CD4-positive, alpha-beta T cell (primary cell): Measurements from ENCODE around the gene TMEM108. TPM values are rescaled to one million over a fixed set of nuclear protein-coding genes. Genes with fewer than 3 reads are reported as not detected.

Source experiments
- ATAC-seq: fragments of 200-7000 bp; cut with Tn5 transposase; one replicate; pipeline ENCODE4 v1.10.0; 2022; ENCODE audit warnings: mild to moderate bottlenecking; ENCODE audit not compliant: poor library complexity
- CTCF ChIA-PET: fragments of 350-600 bp; sonication (Branson Sonifier 250); formaldehyde crosslinking; loops from one replicate; lab custom pipeline; 2021; ENCODE audit warnings: antibody characterized with exemption, inconsistent platforms; lab: Charles Lee
- POLR2A ChIA-PET: fragments of 350-600 bp; sonication (Branson Sonifier 250); formaldehyde crosslinking; loops from one replicate; lab custom pipeline; 2021; ENCODE audit warnings: antibody characterized with exemption, inconsistent platforms; lab: Charles Lee
- DNase-seq, 14 experiments: peaks; one replicate each; pipeline ENCODE4 v3.0.0-alpha.2; 2013 to 2020; ENCODE audit warnings: mixed read lengths in 2 of 14
- H3K27ac ChIP-seq, 2 donors: one replicate each; pipeline versions ENCODE4 v1.5.1 to v1.7.0; 2013; ENCODE audit warnings: low read length in 2 of 2, low read depth in 1 of 2, mild to moderate bottlenecking in 1 of 2
- H3K27me3 ChIP-seq, 2 experiments: 1 replicate in 1 of 2; 2 replicates in 1 of 2; pipeline versions ENCODE4 v1.6.1 to v1.7.0; 2013; ENCODE audit warnings: low read length in 2 of 2, control low read depth in 1 of 2, mild to moderate bottlenecking in 1 of 2, moderate library complexity in 1 of 2; ENCODE audit not compliant: insufficient read depth in 2 of 2, control insufficient read depth in 1 of 2
- H3K36me3 ChIP-seq: one replicate; pipeline ENCODE4 v1.6.1; 2013; ENCODE audit warnings: low read length, control low read depth; ENCODE audit not compliant: insufficient read depth
- H3K4me1 ChIP-seq: one replicate; pipeline ENCODE4 v1.6.1; 2013; ENCODE audit warnings: low read length, control low read depth; ENCODE audit not compliant: insufficient read depth
- H3K4me3 ChIP-seq: one replicate; pipeline ENCODE4 v1.5.1; 2013; ENCODE audit warnings: mild to moderate bottlenecking, low read length, moderate library complexity
- H3K9me3 ChIP-seq, 2 experiments: 1 replicate in 1 of 2; 2 replicates in 1 of 2; pipeline versions ENCODE4 v1.6.1 to v1.7.0; 2013; ENCODE audit warnings: low read length in 2 of 2, mild to moderate bottlenecking in 2 of 2, control low read depth in 1 of 2, moderate library complexity in 1 of 2; ENCODE audit not compliant: control insufficient read depth in 1 of 2, insufficient read depth in 1 of 2
- H3K27ac Mint-ChIP-seq: one replicate; pipeline ENCODE4 v1.8.0; 2020; ENCODE audit warnings: mixed read lengths
- H3K27me3 Mint-ChIP-seq: one replicate; pipeline ENCODE4 v1.8.0; 2021; ENCODE audit warnings: mixed read lengths
- H3K36me3 Mint-ChIP-seq: one replicate; pipeline ENCODE4 v1.8.0; 2021; ENCODE audit warnings: low read depth, mixed read lengths
- H3K4me1 Mint-ChIP-seq: one replicate; pipeline ENCODE4 v1.8.0; 2021; ENCODE audit warnings: low read depth, mixed read lengths
- H3K4me3 Mint-ChIP-seq: one replicate; pipeline ENCODE4 v1.8.0; 2020; ENCODE audit warnings: mild to moderate bottlenecking, mixed read lengths
- H3K9me3 Mint-ChIP-seq: one replicate; pipeline ENCODE4 v1.8.0; 2020; ENCODE audit warnings: mixed read lengths
- CTCF ChIP-seq: fragments of 200-600 bp; IDR thresholded peaks from one replicate; pipeline ENCODE4 v1.8.0; 2022; ENCODE audit warnings: antibody characterized with exemption, mild to moderate bottlenecking
- intact Hi-C, 2 experiments: fragments of 100-400 bp; cut with DNase I in 1 of 2; cut with micrococcal nuclease in 1 of 2; formaldehyde crosslinking; loops; one replicate each; pipeline versions ENCODE4 v1.15.1 to v1.9.0; 2023 to 2025; cut with DNase I, micrococcal nuclease
- total RNA-seq, 174 experiments: library from RNA in 2 of 174; stranded (reverse) in 2 of 174; gene quantifications; one replicate each; pipeline ENCODE4 v1.2.3 and lab custom pipeline; 2021 to 2026

TMEM108 gene
- total RNA-seq, 2 experiments from 2014 or later = not detected

GRCh38 chr3:133424937-133425869 is 387.0 kb downstream of the TMEM108 start:
- Histone ChIP-seq H3K4me3 (no peak overlapping the region), H3K27me3 (no peaks in the 10 kb centered on the region), H3K36me3 (no peaks in the 10 kb centered on the region), H3K27ac (no peak overlapping the region), H3K4me1 (peaks cover 6% of the 10 kb centered on the region), H3K9me3 (no peaks in the 10 kb centered on the region)
- Mint-ChIP-seq H3K4me1 (no peaks in the 10 kb centered on the region), H3K9me3 (no peaks in the 10 kb centered on the region), H3K36me3 (no peaks in the 10 kb centered on the region), H3K4me3 (no peak overlapping the region), H3K27ac (no peak overlapping the region), H3K27me3 (peaks cover 14% of the 10 kb centered on the region)
- DNase-seq = no peak
- no peak for ATAC-seq
- intact Hi-C loops = loop anchor here in 1 of 2 experiments (5.0 to 10.0 kb wide), 3 partner anchors 142 to 763 kb away; partner anchors contain the start of genes SRPRB and UBA5
- CTCF ChIA-PET = interaction anchor here (1.7 kb wide), 1 partner anchor 698 kb away, joined by 7 read pairs; no protein-coding TSS in a partner anchor
- POLR2A ChIA-PET = interaction anchor here (1.0 kb wide), 1 partner anchor 699 kb away, joined by 3 read pairs; no protein-coding TSS in a partner anchor
- no peak for TF ChIP-seq CTCF

- H3K36me3 ChIP-seq = no peaks in the 10 kb centered on the region
Observed at GRCh38 chr3:133425898-133426297, 387.7 kb downstream of the TMEM108 start.

DNA sequence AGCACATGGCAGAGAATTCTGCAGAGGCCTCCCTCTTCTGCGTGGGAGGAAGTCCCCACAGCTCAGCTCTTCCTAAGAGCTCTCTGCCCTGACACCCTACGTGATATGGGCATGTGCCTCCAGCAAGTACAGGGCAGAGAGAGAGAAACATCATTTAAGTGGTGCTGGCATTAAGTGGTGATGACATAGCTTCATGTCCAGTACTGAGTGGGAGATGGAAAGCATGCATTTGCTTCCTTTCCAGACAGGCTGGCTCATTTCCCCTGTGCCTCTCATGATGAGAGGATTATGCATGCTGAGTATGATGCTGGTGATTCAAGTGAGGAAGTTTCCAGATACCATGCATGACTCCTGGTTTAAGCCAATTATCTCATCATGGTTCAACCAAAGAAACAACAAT is 388.5 kb downstream of the TMEM108 start:
- H3K27ac Mint-ChIP-seq = no peak overlapping the region
- Histone ChIP-seq H3K4me1 (peaks cover 6% of the 10 kb centered on the region), H3K27me3 (no peaks in the 10 kb centered on the region), H3K9me3 (no peaks in the 10 kb centered on the region), H3K4me3 (no peak overlapping the region), H3K36me3 (no peaks in the 10 kb centered on the region), H3K27ac (no peak overlapping the region)
- H3K27me3 Mint-ChIP-seq = peaks cover 9% of the 10 kb centered on the region
- ATAC-seq (no peak), DNase-seq (no peak)
- no peak overlapping the region for H3K4me3 Mint-ChIP-seq
- POLR2A ChIA-PET = no interaction called here
- no peaks in the 10 kb centered on the region for H3K36me3 Mint-ChIP-seq
- CTCF ChIA-PET = interaction anchor here (0.9 kb wide), 1 partner anchor 31 kb away, joined by 3 read pairs; no protein-coding TSS in a partner anchor
- no peak for TF ChIP-seq CTCF
- no peaks in the 10 kb centered on the region for H3K9me3 Mint-ChIP-seq
- intact Hi-C loops = loop anchor here in 1 of 2 experiments (5.0 to 10.0 kb wide), 2 partner anchors 141 to 378 kb away; partner anchors contain the start of gene SRPRB
- H3K4me1 Mint-ChIP-seq = no peaks in the 10 kb centered on the region

More at GRCh38 chr3:133425898-133426297, 387.7 kb downstream of the TMEM108 start:
- CTCF ChIA-PET = no interaction called here
- Histone ChIP-seq H3K4me3 (no peak overlapping the region), H3K27me3 (no peaks in the 10 kb centered on the region), H3K9me3 (no peaks in the 10 kb centered on the region), H3K27ac (no peak overlapping the region), H3K4me1 (peaks cover 6% of the 10 kb centered on the region)
- H3K27me3 Mint-ChIP-seq = peaks cover 14% of the 10 kb centered on the region
- H3K4me3 Mint-ChIP-seq = no peak overlapping the region
- H3K36me3 Mint-ChIP-seq = no peaks in the 10 kb centered on the region
- no peak for ATAC-seq
- no peak overlapping the region for H3K27ac Mint-ChIP-seq
- POLR2A ChIA-PET = no interaction called here
- intact Hi-C loops = loop anchor here in 1 of 2 experiments (5.0 to 10.0 kb wide), 2 partner anchors 141 to 379 kb away; partner anchors contain the start of gene SRPRB
- H3K9me3 Mint-ChIP-seq = no peaks in the 10 kb centered on the region
- DNase-seq = no peak
- H3K4me1 Mint-ChIP-seq = no peaks in the 10 kb centered on the region
- no peak for TF ChIP-seq CTCF
